Liver (tissue), 9 donors: ENCODE measurements around the gene CBX6. TPM values are rescaled to one million over a fixed set of nuclear protein-coding genes. Genes with fewer than 3 reads are reported as not detected.
A peak's percentile ranks its signal among the peaks of the same experiment; 100 is the strongest.

ENCODE experiments used
- DNase-seq: peaks from one replicate; pipeline ENCODE4 v3.0.0-alpha.2; 2017; ENCODE audit warnings: low spot score
- H3K27ac ChIP-seq, 2 donors: one replicate each; pipeline ENCODE4 v1.7.0; 2013; ENCODE audit warnings: inconsistent platforms in 2 of 2, low read length in 2 of 2, control low read depth in 1 of 2, low read depth in 1 of 2, mild to moderate bottlenecking in 1 of 2
- H3K27me3 ChIP-seq, 4 donors: one replicate each; pipeline versions ENCODE4 v1.6.1 to v1.7.0; 2013; ENCODE audit warnings: low read length in 3 of 4, inconsistent platforms in 1 of 4, mild to moderate bottlenecking in 1 of 4, moderate library complexity in 1 of 4; ENCODE audit not compliant: control insufficient read depth in 4 of 4, insufficient read depth in 4 of 4
- H3K36me3 ChIP-seq, 4 donors: one replicate each; pipeline versions ENCODE4 v1.6.1 to v1.7.0; 2013; ENCODE audit warnings: low read length in 3 of 4, mild to moderate bottlenecking in 3 of 4, low read depth in 1 of 4, moderate library complexity in 1 of 4; ENCODE audit not compliant: control insufficient read depth in 4 of 4, insufficient read depth in 3 of 4
- H3K4me1 ChIP-seq, 4 donors: one replicate each; pipeline versions ENCODE4 v1.6.1 to v1.7.0; 2013; ENCODE audit warnings: low read length in 3 of 4, mild to moderate bottlenecking in 3 of 4, moderate library complexity in 1 of 4; ENCODE audit not compliant: control insufficient read depth in 4 of 4, insufficient read depth in 4 of 4
- H3K4me3 ChIP-seq, 3 donors: one replicate each; pipeline versions ENCODE4 v1.6.1 to v1.7.0; 2013; ENCODE audit warnings: low read length in 3 of 3, control low read depth in 1 of 3, low read depth in 1 of 3, mild to moderate bottlenecking in 1 of 3
- H3K9ac ChIP-seq, 2 donors: one replicate each; pipeline ENCODE4 v1.7.0; 2013; ENCODE audit warnings: low read length in 2 of 2, mild to moderate bottlenecking in 2 of 2, moderate library complexity in 2 of 2, control low read depth in 1 of 2, low read depth in 1 of 2
- H3K9me3 ChIP-seq, 4 donors: one replicate each; pipeline versions ENCODE4 v1.6.1 to v1.7.0; 2013; ENCODE audit warnings: low read length in 3 of 4; ENCODE audit not compliant: control insufficient read depth in 4 of 4
- ATF3 ChIP-seq: IDR thresholded peaks from 2 replicates; pipeline ENCODE4 v1.6.1; 2016; ENCODE audit warnings: antibody characterized with exemption
- CTCF ChIP-seq: fragments of 150-350 bp; IDR thresholded peaks from 2 replicates; pipeline ENCODE4 v1.5.1; 2017; ENCODE audit warnings: improper control_type of control experiment, low read depth, low read length; ENCODE audit not compliant: missing input control
- EGR1 ChIP-seq, 2 donors: IDR thresholded peaks; 2 replicates each; pipeline ENCODE4 v1.6.1; 2016 to 2018; ENCODE audit warnings: antibody characterized with exemption in 2 of 2, low read depth in 2 of 2
- FOXA1 ChIP-seq: IDR thresholded peaks from 2 replicates; pipeline ENCODE4 v1.6.1; 2016; ENCODE audit warnings: antibody characterized with exemption
- FOXA2 ChIP-seq: IDR thresholded peaks from 2 replicates; pipeline ENCODE4 v1.6.1; 2016; ENCODE audit warnings: antibody characterized with exemption
- GABPA ChIP-seq, 2 donors: IDR thresholded peaks in 1 of 2; conservative IDR thresholded peaks in 1 of 2; 2 replicates each; pipeline ENCODE4 v1.6.1; 2016; ENCODE audit warnings: antibody characterized with exemption in 2 of 2, mild to moderate bottlenecking in 1 of 2, moderate library complexity in 1 of 2
- HNF4A ChIP-seq, 2 donors: conservative IDR thresholded peaks; 2 replicates each; pipeline ENCODE4 v1.6.1; 2016; ENCODE audit warnings: antibody characterized with exemption in 2 of 2, mild to moderate bottlenecking in 2 of 2
- HNF4G ChIP-seq: IDR thresholded peaks from 2 replicates; pipeline ENCODE4 v1.6.1; 2016; ENCODE audit warnings: antibody characterized with exemption
- JUND ChIP-seq, 2 donors: IDR thresholded peaks; 2 replicates each; pipeline ENCODE4 v1.6.1; 2016; ENCODE audit warnings: antibody characterized with exemption in 2 of 2
- MAX ChIP-seq: IDR thresholded peaks from 2 replicates; pipeline ENCODE4 v1.6.1; 2016; ENCODE audit warnings: antibody characterized with exemption
- NR2F2 ChIP-seq: IDR thresholded peaks from 2 replicates; pipeline ENCODE4 v1.6.1; 2016; ENCODE audit warnings: antibody characterized with exemption
- RAD21 ChIP-seq, 2 donors: IDR thresholded peaks; 2 replicates each; pipeline ENCODE4 v1.6.1; 2016; ENCODE audit warnings: antibody characterized with exemption in 2 of 2, mild to moderate bottlenecking in 2 of 2
- REST ChIP-seq: IDR thresholded peaks from 2 replicates; pipeline ENCODE4 v1.6.1; 2016; ENCODE audit warnings: antibody characterized with exemption, mild to moderate bottlenecking
- RXRA ChIP-seq, 2 donors: IDR thresholded peaks; 2 replicates each; pipeline ENCODE4 v1.6.1; 2017 to 2018; ENCODE audit warnings: antibody characterized with exemption in 2 of 2, mild to moderate bottlenecking in 1 of 2
- SP1 ChIP-seq: IDR thresholded peaks from 2 replicates; pipeline ENCODE4 v1.6.1; 2018; ENCODE audit warnings: antibody characterized with exemption, mild to moderate bottlenecking
- TAF1 ChIP-seq: conservative IDR thresholded peaks from 2 replicates; pipeline ENCODE4 v1.6.1; 2016; ENCODE audit warnings: antibody characterized with exemption, mild to moderate bottlenecking
- YY1 ChIP-seq: IDR thresholded peaks from 2 replicates; pipeline ENCODE4 v1.6.1; 2016; ENCODE audit warnings: antibody characterized with exemption, mild to moderate bottlenecking
- ZBTB33 ChIP-seq: IDR thresholded peaks from 2 replicates; pipeline ENCODE4 v1.6.1; 2016; ENCODE audit warnings: antibody characterized with exemption
- WGBS: extraction: QIAGEN DNeasy Blood & Tissue Kit; methylation state at CpG from one replicate; pipeline ENCODE4 v1.1.7; 2013; 5-methylcytosine and 5-hydroxymethylcytosine counted together
- polyA plus RNA-seq, 2 donors: library from polyadenylated mRNA; stranded (reverse) in 1 of 2; unstranded in 1 of 2; fragments of 200-250 nt in 1 of 2; fragments of >200 nt in 1 of 2; fragmentation: Nextera tagmentation in 1 of 2; extraction: Ambion mirVana in 1 of 2; gene quantifications; one replicate each; pipeline versions ENCODE4 v1.2.1 to v1.2.3, GENCODE V29; 2013 to 2015
- total RNA-seq, 2 donors: library from RNA; depleted of rRNA; stranded (reverse); fragments of >200 nt; gene quantifications; one replicate each; pipeline ENCODE4 v1.2.3, GENCODE V29; 2014
- donor health status: healthy.
- donor health status: healthy.
- donor health status: healthy.
- donor health status: healthy.
- donor health status: healthy.

Gene CBX6
- total and polyA plus RNA-seq, 4 donors: 7.3 to 11.0 (median 10.2) TPM

- WGBS: 55% methylated on average over 17 of the region's 17 CpGs
- Histone ChIP-seq H3K27ac (no peak overlapping the region), H3K9me3 (no peaks in the 10 kb centered on the region), H3K36me3 (no peaks in the 10 kb centered on the region), H3K4me1 (peaks cover 0 to 12% (median 7%) of the 10 kb centered on the region in 4 donors), H3K9ac (no peak overlapping the region), H3K4me3 (no peak overlapping the region), H3K27me3 (peaks cover 0 to 8% (median 1%) of the 10 kb centered on the region in 4 donors)
- TF ChIP-seq TAF1: no peak
- TF ChIP-seq ATF3: no peak
- TF ChIP-seq ZBTB33: no peak
- no peak for TF ChIP-seq YY1
- no peak for TF ChIP-seq HNF4A (conservative IDR thresholded peaks at IDR 0.05)
- DNase-seq: no peak
These were observed 26.8 kb downstream of the CBX6 start for GRCh38 chr22:38845004-38845740.

GRCh38 chr22:38844315-38845003 is 27.6 kb downstream of the CBX6 start:
- DNase-seq: no peak
- no peak overlapping the region for H3K27ac ChIP-seq
- 13% methylated on average over 22 of the region's 22 CpGs for WGBS
- peaks cover 0 to 8% (median 1%) of the 10 kb centered on the region in 4 donors for H3K27me3 ChIP-seq
- peak overlapping the region in 1 of 3 donors; percentile 57 for H3K4me3 ChIP-seq
- no peaks in the 10 kb centered on the region for H3K9me3 ChIP-seq
- TF ChIP-seq CTCF (no peak), YY1 (no peak), ATF3 (no peak), HNF4G (no peak), FOXA2 (no peak), EGR1 (IDR thresholded peaks at IDR 0.05; ENCODE audit: low read depth in 2 of 2) (no peak), HNF4A (conservative IDR thresholded peaks at IDR 0.05) (no peak), FOXA1 (no peak), SP1 (no peak), TAF1 (no peak), REST (no peak), JUND (IDR thresholded peaks at IDR 0.05) (no peak), ZBTB33 (no peak), NR2F2 (no peak), GABPA (IDR thresholded peaks at IDR 0.05 in 1 of 2, conservative IDR thresholded peaks at IDR 0.05 in 1 of 2) (no peak), MAX (no peak), RXRA (IDR thresholded peaks at IDR 0.05) (no peak), RAD21 (IDR thresholded peaks at IDR 0.05) (no peak)
- H3K36me3 ChIP-seq: no peaks in the 10 kb centered on the region
- no peak overlapping the region for H3K9ac ChIP-seq
- H3K4me1 ChIP-seq: peaks cover 0 to 12% (median 7%) of the 10 kb centered on the region in 4 donors
